HG03135 (cell line): ENCODE data around the gene GCNT2.
"Not testable (repeated sequence)": the region's sequence is repeated elsewhere in the genome, so short reads cannot be mapped to it uniquely, and the experiment has no call there.

ENCODE experiments used
- ATAC-seq: cut with Tn5 transposase; IDR thresholded peaks from one replicate; pipeline ENCODE4 v1.9.1; 2021; ENCODE audit warnings: mild to moderate bottlenecking, moderate library complexity; ENCODE audit not compliant: unreplicated experiment

GCNT2 gene

DNA sequence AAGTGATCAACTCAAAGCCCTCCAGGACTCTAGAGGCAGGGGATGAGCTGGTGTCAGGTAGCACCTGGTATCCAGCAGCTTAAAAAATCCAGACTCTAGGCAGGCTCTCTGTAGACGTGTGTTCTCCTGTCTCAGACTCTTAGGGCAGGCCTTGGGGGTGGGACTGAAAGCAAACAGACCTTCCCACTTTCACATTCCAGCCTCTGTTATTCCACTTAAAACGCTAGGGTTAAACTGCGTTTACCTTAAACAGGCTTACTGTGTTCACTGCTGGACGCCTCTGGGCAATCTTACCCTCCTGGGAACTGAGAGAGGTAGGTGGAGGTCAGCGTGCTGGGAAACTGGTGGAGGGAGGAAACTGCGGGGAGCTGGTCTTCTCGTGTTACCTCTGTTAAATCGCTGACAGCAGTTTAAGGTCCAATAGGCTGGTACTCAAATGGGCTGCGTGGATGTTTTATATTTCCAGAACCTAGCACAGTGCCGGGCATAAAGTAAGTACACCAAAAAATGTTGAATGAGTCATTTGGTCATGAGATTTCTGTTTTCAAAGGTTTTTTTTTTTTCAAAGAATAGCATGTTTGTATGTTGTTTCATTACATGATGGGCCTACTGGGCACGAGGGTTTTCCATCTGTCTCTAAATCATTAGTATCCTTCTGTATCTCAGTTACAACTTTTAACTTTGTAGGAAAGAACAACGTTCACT is at the start of gene GCNT2:
Gene GCNT2 (plus strand): TSS at position 248 of the 705 bp plus-strand sequence. CDS start 7,561 bp downstream, outside the sequence.
- ATAC-seq: peak; percentile 48

DNA sequence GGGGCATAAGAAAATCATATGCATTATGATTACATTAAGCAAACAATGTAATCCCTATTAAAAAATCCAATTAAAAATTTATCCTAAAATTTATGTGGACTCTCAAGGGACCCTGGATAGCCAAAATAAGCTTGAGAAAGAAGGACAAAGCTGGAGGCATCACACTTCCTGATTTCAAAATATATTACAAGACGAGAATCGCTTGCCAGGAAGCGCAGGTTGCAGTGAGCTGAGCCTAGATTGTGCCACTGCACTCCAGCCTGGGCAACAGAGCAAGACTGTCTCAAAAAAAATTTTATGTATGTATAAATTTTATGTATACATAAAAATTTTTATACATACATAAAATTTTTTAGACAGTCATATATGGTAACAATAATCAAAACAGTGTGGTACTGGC is 48.5 kb upstream of the GCNT2 start:
- no peak for ATAC-seq

DNA sequence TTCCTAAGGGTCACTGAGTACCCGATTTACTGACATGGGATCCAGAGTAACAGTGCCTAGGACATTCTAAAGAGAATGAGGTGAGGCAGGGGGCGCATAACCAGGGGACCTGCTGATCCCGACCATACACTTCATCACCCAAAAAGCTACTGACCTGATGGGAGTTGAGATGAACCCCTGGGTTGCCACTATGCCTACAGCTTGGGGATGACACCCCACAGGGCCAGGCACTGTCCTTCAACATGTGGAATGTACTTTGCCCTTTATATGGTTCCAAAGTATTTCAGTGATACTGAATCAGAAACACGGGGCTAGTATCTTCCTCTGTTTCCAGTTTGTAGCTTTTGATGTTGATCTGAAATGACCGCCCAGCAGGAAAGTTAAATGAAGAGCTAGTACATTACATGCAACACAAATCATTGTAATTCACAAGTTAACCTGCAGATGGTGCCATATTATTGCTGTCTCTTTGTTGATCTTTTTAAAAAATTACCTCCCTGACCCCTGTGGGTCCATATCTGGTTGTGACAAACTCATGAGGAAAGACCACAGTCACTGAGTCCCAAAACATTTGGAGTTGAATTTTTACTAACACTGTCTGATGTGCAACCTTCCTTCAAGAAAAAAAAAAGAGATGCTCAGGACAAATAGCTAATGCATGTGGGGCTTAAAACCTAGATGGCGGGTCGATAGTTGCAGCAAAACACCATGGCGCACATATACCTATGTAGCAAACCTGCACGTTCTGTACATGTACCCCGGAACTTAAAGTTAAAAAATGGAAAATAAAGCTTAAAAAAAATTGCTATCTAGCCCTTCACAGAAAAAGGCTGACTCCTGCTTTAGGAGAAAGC is 42.7 kb upstream of the GCNT2 start:
- ATAC-seq: peak; percentile 59

DNA sequence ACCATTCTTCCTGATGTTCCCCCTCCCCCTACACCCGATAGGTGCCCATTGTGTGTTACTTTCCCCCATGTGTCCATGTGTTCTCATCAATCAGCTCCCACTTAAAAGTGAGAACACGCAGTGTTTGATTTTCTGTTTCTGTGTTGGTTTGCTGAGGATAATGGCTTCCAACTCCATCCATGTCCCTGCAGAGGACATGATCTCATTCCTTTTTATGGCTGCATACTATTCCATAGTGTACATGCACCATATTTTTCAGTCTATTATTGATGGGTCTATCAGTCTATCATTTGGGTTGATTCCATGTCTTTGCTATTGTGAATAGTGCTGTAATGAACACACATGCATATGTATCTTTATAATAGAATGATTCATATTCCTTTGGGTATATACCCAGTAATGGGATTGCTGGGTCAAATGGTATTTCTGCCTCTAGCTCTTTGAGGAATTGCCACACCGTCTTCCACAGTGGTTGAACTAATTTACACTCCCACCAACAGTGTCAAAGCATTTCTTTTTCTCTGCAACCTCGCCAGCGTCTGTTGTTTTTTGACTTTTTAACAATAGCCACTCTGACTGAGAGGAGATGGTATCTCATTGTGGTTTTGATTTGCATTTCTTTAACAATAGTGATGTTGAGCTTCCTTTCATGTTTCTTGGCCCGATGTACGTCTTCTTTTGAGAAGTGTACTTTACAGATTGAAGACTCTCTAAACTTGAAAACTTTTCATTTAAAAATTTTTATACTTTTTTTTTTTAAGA is 41.0 kb upstream of the GCNT2 start:
- ATAC-seq: no peak

DNA sequence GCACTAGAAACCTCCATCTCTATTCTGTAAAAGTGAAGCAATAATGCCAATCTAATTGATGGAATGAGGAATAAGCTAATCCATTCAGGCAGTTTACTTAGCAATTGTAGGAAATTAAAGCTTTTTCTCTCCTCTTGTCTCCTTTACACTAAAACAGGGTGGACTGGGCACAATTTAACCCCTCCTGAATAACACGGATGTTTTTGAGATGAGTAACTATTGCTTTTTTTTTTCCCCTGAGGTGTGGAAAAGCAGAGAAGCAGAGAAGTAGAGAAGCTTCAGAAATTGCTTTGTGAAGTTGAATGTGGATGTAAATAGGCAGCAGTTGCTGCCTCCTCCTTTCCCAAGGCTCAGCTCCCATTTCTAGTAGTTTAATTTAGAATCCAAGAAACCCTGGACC is 40.0 kb upstream of the GCNT2 start:
- ATAC-seq: no peak

DNA sequence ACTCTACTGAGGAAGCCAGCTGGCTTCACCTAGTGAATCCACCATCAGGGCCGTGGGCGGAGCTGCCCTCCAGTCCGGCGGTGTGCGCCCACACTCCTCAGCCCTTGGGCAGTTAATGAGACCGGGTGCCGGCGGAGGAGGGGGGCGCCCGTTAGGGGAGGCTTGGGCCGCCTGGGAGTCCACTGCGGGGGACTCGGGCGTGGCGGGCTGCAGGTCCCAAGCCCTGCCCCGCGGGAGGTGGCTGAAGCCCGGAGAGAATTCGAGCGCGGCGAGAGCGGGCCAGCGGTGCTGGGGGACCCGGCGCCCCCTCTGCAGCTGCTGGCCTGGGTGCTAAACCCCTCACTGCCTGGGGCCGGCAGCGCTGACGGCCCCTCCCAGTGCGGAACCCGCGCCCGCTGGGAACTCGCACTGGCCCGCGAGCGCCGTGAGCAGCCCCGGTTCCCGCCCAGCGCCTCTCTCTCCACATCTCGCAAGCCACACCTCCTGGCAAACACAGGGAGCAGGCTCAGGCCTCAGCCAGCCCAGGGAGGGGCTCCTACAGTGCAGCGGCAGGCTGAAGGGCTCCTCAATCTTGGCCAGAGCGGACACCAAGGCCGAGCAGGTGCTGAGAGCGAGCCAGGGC is 38.4 kb upstream of the GCNT2 start:
- ATAC-seq: no peak

DNA sequence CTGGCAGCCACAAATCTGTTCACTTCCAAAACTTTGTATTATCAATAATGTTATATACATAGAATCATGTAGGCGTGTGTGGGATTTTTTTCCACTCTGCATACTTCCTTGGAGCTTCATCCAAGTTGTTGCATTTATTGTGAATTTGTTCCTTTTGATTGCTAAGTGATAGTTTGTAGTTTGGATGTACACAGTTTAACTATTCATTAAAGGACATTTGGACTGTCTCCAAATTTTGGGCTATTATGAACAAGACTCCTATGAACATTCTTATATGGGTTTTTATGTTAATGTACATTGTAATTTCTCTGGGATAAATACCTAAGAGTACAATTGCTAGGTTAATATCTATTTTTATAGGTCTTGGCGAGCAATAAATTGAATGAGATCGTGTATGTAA is 36.2 kb upstream of the GCNT2 start:
- ATAC-seq: no peak

DNA sequence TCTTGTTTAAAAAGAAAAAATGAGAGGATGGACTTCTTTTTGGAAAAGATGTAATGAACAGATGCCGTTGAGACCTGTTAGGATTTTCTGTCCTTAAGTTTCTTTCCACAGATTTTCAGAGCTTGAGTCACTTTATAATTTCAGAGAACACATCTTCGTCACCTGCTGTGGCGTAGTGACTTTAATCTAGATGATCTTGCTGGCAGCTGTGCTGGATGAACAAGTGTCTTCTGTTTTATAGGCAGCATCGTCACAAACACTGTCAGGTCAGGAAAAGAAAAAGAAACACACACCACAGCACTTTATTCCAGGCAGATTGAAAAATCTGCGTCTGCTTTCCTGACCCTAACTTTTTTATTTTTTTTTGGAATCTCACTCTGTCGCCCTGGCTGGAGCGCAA is 35.7 kb upstream of the GCNT2 start:
- no peak for ATAC-seq

DNA sequence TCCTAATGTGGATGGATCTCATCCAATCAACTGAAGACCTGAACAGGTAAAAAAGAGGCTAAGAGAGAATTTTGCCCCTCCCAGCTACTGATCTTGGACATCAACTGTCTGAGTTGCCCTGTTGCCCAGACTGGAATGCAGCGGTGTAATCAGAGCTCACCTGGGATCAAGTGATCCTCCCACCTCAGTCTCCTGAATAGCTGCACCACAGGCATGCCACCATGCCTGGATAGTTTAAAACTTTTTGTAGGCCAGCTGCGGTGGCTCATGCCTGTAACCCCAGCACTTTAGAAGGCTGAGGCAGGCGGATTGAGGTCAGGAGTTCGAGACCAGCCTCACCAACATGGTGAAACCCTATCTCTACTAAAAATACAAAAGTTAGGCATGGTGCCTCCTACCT is 34.9 kb upstream of the GCNT2 start:
- ATAC-seq: no peak

DNA sequence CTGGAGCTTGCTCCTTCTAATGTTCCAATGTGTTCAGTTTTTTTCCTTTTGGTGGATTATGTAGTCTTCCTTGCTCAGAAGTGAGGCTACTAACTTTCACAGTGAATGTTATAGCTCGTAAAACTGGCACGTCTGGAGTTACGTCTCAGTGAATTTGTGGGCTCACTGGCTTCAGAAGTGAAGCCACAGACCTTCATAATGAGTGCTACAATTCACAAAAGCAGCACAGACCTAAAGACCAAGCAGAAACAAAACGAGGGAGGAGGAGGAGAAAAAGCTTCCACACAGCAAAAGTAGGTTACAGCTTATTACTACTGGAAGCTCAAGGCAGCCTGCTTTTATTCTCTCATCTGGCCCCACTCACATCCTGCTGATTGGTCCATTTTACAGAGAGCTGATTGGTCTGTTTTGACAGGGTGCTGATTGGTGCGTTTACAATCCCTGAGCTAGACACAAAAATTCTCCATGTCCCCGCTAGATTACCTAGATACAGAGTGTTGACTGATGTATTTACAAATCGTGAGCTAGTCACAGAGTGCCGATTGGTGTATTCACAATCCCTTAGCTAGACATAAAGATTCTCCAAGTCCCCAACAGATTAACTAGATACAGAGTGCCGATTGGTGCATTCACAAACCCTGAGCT is 34.1 kb upstream of the GCNT2 start:
- not testable (repeated sequence) for ATAC-seq

DNA sequence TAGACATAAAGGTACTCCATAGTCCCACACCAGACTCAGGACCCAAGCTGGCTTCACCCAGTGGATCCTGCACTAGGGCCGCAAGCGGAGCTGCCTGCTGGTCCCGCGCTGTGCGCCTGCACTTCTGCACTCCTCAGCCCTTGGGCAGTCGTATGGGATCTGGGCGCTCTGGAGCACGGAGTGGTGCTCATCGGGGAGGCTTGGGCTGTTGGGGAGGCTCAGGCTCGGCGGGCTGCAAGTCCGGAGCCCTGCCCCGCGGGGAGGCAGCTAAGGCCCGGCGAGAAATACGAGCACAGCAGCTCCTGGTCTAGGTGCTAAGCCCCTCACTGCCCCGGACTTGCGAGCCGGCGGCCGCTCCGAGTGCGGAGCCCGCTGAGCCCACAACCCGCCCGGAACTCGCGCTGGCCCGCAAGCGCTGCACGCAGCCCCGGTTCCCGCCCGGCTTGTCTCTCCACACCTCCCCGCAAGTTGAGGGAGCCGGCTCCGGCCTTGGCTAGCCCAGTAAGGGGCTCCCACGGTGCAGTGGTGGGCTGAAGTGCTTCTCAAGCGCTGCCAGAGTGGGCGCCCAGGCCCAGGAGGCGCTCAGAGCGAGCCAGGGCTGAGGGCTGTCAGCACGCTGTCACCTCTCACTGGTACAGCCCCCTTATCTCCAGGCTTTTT is 33.4 kb upstream of the GCNT2 start:
- ATAC-seq: no peak

DNA sequence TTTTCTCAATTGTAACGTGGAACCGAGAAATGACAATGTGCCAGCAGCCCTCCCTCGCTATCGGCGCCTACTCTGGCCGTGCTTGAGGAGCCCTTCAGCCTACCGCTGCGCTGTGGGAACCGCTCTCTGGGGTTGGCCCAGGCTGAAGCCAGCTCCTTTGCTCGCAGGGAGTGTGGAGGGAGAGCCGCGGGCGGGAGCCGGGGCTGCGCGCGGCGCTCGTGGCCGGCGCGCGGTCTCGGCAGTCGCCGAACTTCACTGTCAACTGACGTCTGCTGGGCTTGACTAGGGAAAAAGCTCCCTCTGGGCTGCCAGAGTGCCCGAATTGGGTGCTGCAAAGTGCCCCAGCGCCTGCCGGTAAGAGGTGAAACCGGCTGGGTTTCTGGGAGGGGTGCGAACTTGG is 29.7 kb upstream of the GCNT2 start:
- ATAC-seq: no peak

DNA sequence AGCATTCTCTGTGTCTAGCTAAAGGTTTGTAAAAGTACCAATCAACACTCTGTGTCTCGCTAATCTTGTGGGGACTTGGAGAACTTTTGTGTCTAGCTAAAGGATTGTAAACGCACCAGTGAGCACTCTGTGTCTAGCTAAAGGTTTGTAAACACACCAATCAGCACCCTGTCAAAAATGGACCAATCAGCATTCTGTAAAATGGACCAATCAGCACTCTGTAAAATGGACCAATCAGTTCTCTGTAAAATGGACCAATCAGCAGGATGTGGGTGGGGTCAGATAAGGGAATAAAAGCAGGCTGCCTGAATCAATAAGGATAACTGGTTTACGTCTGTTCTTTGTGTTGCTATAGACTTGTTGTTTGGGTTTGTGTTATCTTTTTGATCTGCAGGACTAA is 29.2 kb upstream of the GCNT2 start:
- ATAC-seq: not testable (repeated sequence)

DNA sequence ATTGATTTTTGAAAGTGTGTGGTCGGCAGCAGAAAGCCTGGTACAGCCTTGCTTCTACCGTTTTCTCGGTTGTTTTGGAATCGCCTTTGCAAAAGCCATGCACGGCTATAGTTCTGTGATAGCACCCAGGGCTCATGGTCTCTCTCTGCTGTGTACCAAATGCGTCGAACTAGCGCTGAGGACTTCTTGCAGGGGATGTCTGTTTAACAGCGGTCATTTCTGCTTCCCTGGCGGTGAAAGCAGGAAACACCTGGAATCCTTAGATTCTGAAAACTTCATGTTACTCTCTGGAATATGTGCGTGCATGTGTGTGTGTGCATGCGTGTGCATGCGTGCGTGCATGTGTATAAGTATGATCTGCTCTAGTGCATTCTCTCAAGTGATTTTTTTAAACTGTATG is 26.1 kb upstream of the GCNT2 start:
- ATAC-seq: no peak

DNA sequence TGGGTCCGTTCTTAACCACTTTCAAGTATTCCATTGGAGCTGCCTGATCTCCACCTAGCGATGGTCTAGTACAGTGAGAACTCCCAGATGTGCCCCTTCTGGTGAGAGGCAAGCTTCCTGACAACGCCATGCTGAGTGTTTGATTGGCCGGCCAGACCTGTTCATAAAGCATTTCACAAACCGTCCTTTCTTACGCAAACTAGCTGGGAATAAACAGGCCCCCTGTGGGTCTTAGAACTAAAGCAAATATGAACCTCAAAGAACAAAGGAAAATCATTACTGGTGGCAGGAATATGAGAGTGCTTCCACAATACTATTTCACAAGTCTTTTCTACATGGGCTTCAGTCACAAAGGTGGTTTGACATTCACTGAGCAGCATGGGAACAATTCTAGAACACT is 15.6 kb upstream of the GCNT2 start:
- no peak for ATAC-seq

DNA sequence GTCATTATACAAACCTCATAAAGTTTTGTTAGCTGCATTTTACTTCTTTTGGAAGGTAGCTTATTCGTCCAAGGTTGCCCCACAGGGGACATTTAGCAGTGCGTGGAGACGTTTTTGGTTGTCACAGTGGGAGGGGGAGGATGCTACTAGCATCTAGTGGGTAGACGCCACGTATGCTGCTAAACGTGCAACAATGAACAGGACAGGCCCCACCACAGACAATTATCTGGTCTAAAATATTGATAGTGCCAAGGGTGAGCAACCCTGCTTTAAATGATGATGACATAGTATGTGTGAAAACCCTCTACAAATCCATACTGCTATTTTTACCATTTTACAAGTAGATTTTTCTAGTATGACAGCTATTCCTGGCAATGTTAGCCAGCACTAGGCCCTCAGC is 13.9 kb upstream of the GCNT2 start:
- ATAC-seq: no peak

DNA sequence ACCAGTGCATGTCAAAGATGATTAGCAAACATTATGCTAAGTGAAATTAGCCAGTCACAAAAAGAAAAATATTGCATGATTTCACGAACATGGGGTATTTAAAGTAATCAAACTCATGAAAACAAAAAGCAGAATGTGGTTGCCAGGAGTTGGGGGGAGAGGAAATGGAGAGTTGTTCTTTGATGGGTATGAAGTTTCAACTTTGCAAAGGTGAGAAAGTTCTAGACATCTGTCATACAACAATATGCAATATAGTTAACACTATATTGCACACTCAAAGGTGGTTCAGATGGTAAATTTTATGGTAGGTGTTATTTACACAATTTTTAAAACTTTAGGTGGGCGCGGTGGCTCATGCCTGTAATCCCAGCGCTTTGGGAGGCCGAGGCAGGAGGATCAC is 13.4 kb upstream of the GCNT2 start:
- ATAC-seq: no peak

DNA sequence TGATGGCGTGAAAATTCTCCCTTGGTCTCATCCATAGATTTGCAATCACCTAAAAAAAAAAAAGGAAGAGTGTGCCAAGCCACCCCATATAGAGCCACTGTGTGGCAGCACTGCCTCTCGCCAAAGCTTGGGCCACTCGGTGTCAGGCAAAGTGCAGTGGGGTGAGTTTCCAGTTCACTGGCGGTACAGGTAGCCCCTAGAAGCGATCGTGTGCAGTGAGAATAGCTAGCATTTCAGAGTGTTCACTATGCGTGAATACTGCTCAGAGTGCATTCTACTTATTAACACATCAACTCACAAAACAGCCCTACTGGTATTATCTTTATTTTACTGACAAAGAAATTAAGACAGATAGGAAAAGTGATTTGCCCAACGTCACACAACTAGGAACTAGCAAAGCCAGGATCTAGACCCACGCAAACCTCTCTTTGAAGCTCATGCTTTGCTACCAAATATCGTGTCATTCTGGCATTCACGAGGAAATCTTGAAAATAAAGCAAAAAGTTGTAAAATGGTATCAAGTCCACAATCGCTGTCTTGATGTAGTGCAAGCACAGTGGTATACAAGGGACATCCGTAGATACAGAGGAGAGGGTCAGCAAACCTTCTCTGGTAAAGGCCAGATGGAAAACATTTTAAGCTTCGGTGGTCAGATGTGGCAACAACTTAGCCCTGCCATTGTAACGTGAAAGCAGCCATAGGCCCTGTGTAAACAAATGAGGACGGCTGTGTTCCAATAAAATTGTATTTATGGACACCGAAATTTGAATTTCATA is 10.4 kb upstream of the GCNT2 start:
- ATAC-seq: peak; percentile 93

DNA sequence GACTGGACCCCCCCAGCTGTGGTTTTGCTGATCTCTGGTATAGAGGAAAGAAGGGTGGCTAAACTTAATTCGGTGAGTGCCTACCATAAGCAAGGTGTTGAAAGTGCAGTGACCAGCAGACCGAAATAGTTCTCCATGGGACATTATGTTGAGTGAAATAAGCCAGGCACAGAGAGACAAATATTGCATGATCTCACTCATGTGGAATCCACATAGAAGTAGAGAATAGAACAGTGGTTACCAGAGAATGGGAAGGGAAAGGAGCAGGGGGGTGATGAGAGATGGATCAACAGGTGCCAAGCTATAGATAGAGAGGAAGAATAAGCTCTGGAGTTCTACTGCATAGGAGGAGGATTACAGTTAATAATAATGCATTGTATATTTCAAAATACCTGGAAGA is 9.7 kb upstream of the GCNT2 start:
- ATAC-seq: no peak
